Ovary (tissue), 9 donors: ENCODE data around the gene ZBTB7A. TPM values are rescaled to one million over a fixed set of nuclear protein-coding genes. Genes with fewer than 3 reads are reported as not detected.
A peak's percentile ranks its signal among the peaks of the same experiment; 100 is the strongest.

Experiments
- DNase-seq, 5 donors: peaks; one replicate each; pipeline ENCODE4 v3.0.0-alpha.2; 2019 to 2020
- H3K27ac ChIP-seq, 2 donors: fragments of 200-600 bp; one replicate each; pipeline versions ENCODE4 v1.5.1 to v1.8.0; 2019 to 2022
- H3K27me3 ChIP-seq: fragments of 200-600 bp; one replicate; pipeline ENCODE4 v1.8.0; 2022
- H3K36me3 ChIP-seq: fragments of 200-600 bp; sonication (generic); one replicate; pipeline ENCODE4 v1.5.1; 2019
- H3K4me1 ChIP-seq: one replicate; pipeline ENCODE4 v1.8.1; 2013; ENCODE audit warnings: mild to moderate bottlenecking, moderate library complexity; ENCODE audit not compliant: insufficient read depth
- H3K4me3 ChIP-seq: fragments of 200-600 bp; sonication (generic); one replicate; pipeline ENCODE4 v1.5.1; 2017
- H3K9me3 ChIP-seq, 2 donors: fragments of 200-600 bp in 1 of 2; sonication (generic) in 1 of 2; one replicate each; pipeline versions ENCODE4 v1.5.1 to v1.8.1; 2013 to 2019; ENCODE audit warnings: mild to moderate bottlenecking in 1 of 2, moderate library complexity in 1 of 2
- EP300 ChIP-seq: sonication (generic); formaldehyde crosslinking; IDR thresholded peaks from one replicate; pipeline ENCODE4 v1.6.1; 2017; ENCODE audit warnings: antibody characterized with exemption
- POLR2A ChIP-seq: fragments of 450-650 bp; IDR thresholded peaks from one replicate; pipeline ENCODE4 v1.6.1; 2017; ENCODE audit warnings: antibody characterized with exemption, mild to moderate bottlenecking, moderate library complexity
- WGBS, 3 donors: extraction: QIAGEN DNeasy Blood & Tissue Kit in 1 of 3; methylation state at CpG; one replicate each; pipeline versions ENCODE4 v1.1.5 to v1.1.7; 2013 to 2017; 5-methylcytosine and 5-hydroxymethylcytosine counted together
- intact Hi-C, 4 donors: fragments of 100-400 bp; cut with DNase I; formaldehyde crosslinking; loops; one replicate each; pipeline versions ENCODE4 v1.11.0 to v1.15.1; 2022 to 2023
- polyA plus RNA-seq, 2 donors: library from polyadenylated mRNA; stranded (reverse); fragments of 200-250 nt in 1 of 2; fragments of 350-450 nt in 1 of 2; fragmentation: Illumina TruSeq in 1 of 2; extraction: RNeasy Lipid Tissue Mini Kit (QIAGEN cat#74804) in 1 of 2; gene quantifications; one replicate each; pipeline ENCODE4 v1.2.3, GENCODE V29; 2013 to 2014
- total RNA-seq, 7 donors: library from RNA; depleted of rRNA in 2 of 7; stranded (reverse); fragments of >200 nt in 2 of 7; fragmentation: NEBNext Ultra II Directional in 3 of 7; extraction: Animal tissue kit (Norgen Biotek cat#: 25700) in 3 of 7; gene quantifications; one replicate each; pipeline versions ENCODE4 v1.1.0 to v1.2.4, GENCODE V29; 2016 to 2023
- TF ChIP-seq, protein P1 (sequence below), 3 donors: fragments of 450-650 bp in 2 of 3; fragments of 200-600 bp in 1 of 3; IDR thresholded peaks; one replicate each; pipeline versions ENCODE4 v1.5.1 to v1.8.0; 2016 to 2022; ENCODE audit warnings: antibody characterized with exemption in 3 of 3, mild to moderate bottlenecking in 1 of 3
- donor health status: DM: no; HTN: no; CAD: no; lungs with moderate emphysema.
- donor health status: DM: no; HTN: no; CAD: no.
- donor health status: Bipolar disorder and iron deficiency.
- donor health status: DM: yes; HTN: yes; CAD: no.
- donor health status: DM: no; HTN: no; CAD: no.
- donor health status: DM: yes; HTN: yes; CAD: no.

Gene ZBTB7A
- total and polyA plus RNA-seq, 9 donors, result 9.1 to 56.4 (median 38.5) TPM

DNA sequence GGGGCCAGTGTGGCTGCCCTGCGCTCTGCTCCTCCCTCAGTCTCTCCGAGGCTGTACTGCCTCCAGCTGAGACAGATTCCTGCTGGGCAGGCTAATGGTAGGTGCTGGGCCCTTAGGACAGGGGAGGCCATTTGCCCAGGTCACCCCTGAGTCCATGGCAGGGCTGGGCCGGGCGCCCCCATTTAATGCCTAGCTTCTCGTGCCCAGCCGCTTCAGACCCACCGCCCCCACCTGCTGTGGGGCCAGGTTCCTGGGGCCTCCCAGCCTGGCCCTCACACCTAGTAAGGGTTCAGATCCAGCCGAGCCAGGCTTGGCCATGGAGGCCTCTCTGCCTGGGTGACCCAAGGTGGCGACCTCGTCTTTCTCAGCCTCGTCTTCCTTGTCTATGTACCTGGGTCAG lies 41.4 kb downstream of the ZBTB7A start:
- intact Hi-C loops, result no loop called here
- Histone ChIP-seq H3K27me3 (no peaks in the 10 kb centered on the region), H3K4me3 (no peak overlapping the region), H3K36me3 (no peaks in the 10 kb centered on the region), H3K9me3 (no peaks in the 10 kb centered on the region), H3K4me1 (no peaks in the 10 kb centered on the region), H3K27ac (no peak overlapping the region)
- 67 to 70% (median 67%) methylated on average over 9 to 11 of the region's 11 CpGs for WGBS, 3 donors
- no peak for DNase-seq
- TF ChIP-seq EP300, result no peak
- TF ChIP-seq, protein P1, sequence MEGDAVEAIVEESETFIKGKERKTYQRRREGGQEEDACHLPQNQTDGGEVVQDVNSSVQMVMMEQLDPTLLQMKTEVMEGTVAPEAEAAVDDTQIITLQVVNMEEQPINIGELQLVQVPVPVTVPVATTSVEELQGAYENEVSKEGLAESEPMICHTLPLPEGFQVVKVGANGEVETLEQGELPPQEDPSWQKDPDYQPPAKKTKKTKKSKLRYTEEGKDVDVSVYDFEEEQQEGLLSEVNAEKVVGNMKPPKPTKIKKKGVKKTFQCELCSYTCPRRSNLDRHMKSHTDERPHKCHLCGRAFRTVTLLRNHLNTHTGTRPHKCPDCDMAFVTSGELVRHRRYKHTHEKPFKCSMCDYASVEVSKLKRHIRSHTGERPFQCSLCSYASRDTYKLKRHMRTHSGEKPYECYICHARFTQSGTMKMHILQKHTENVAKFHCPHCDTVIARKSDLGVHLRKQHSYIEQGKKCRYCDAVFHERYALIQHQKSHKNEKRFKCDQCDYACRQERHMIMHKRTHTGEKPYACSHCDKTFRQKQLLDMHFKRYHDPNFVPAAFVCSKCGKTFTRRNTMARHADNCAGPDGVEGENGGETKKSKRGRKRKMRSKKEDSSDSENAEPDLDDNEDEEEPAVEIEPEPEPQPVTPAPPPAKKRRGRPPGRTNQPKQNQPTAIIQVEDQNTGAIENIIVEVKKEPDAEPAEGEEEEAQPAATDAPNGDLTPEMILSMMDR (IDR thresholded peaks at IDR 0.05), result no peak
- TF ChIP-seq POLR2A, result no peak

DNA sequence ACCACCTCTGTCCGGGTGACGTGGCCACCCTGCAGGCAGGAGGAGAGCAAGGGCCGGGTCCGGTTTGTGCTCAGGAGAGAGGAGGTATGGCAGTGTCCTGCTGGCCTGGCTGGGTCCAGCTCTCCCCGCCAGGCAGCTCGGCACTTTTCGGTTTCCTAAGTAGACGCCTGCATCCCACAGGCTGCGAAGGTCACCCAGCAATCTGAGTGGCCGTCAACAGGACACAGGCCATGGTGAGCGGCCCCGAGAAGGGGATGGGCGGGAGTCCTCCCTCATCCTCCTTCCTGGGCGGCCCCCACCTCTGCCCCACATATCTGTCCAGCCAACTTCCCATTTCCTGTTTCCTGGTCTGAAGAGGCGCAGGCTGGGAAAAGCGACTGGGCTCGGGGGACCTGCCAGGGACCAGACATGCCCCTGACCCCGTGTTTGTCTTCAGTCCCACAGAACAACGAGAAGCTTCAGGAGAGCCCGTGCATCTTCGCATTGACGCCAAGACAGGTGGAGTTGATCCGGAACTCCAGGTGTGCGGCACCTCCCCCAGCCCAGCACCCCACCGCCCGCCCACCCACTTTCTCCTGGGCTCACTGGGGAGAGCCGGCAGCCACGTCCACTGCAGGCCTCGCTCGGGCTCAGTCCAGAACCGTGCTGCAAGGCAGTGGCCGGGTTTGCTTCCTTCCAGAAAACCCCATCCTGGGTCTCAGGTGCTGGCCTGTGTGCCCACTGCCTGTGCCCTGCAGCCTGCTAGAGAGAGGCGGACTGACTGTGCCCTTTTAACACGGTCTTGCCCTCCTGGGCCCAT lies 42.9 kb downstream of the ZBTB7A start:
- H3K36me3 ChIP-seq, result no peaks in the 10 kb centered on the region

DNA sequence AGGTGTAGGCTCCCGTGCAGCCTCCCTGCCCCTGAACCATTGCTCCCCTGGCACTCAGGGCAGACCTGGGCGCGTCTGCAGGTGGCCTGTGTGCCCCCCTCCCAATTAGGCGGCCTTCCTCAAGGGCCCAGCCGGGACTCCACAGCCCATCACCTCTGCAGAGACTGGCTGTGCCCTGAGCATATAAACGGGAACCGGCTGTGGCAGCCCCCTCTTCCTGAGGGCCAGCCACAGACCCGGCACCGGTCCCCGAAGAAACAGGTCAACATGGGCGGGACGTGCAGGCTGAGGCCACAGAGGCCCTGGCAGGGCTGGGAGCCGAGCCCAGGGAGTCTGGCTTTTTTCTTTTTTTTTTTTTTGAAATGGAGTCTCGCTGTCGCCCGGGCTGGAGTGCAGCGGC lies 47.1 kb downstream of the ZBTB7A start:
- Histone ChIP-seq H3K9me3 (no peaks in the 10 kb centered on the region), H3K36me3 (no peaks in the 10 kb centered on the region), H3K4me1 (peaks cover 7% of the 10 kb centered on the region), H3K27ac (no peak overlapping the region), H3K27me3 (no peaks in the 10 kb centered on the region), H3K4me3 (no peak overlapping the region)
- WGBS, 3 donors, result 69 to 76% (median 75%) methylated on average over 15 to 17 of the region's 17 CpGs
- TF ChIP-seq, protein P1 (IDR thresholded peaks at IDR 0.05), result no peak
- no peak for TF ChIP-seq POLR2A
- no peak for TF ChIP-seq EP300
- intact Hi-C loops, result loop anchor here in 1 of 4 donors (10.0 kb wide), 1 partner anchor 95 kb away; no protein-coding TSS in a partner anchor
- DNase-seq, result peak in 1 of 5 donors; percentile 23

More for the DNA sequence above, 42.9 kb downstream of the ZBTB7A start:
- no peak overlapping the region for H3K4me3 ChIP-seq
- H3K27ac ChIP-seq, result no peak overlapping the region
- WGBS, 3 donors, result 73 to 75% (median 73%) methylated on average over 34 of the region's 34 CpGs
- TF ChIP-seq EP300 (no peak), POLR2A (no peak)
- TF ChIP-seq, protein P1 (IDR thresholded peaks at IDR 0.05), result no peak
- H3K4me1 ChIP-seq, result no peaks in the 10 kb centered on the region
- intact Hi-C loops, result no loop called here
- H3K9me3 ChIP-seq, result no peaks in the 10 kb centered on the region
- DNase-seq, result peak in 1 of 5 donors; percentile 12
- H3K27me3 ChIP-seq, result no peaks in the 10 kb centered on the region

DNA sequence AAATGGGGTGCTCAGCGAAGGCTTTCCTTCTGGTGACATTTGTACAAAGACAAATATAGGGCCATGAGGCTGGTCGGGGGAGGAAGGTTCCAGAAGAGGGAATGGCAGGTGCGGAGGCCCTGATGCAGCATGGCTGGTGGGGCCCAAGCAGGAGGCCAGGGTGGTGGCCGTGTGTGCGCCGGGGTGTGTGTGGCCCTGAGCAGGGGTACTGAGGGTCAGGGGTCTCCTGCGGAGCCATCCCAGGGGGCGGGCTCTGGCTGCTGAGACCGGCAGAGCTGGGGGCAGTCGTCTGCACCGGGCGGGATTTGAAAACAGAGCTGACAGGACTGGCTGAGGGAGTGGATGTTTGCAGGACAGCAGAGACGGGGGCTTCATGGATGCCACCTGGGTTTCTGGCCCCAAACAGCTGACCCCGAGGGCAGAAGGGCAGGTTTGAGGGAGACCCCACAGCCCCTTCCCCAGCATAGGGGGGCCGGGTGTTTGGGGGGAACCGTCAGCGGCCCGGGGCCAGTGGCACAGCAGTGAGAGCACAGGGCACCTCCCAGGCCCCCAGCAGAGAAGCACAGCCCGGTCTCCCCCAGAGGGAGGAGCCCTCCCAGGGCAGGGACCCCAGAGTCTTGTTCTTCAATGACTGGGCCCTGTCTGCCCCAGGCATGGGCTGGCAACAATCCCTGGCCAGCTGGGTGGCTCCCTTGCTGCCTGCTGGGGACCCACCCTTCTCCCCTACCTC lies 47.8 kb downstream of the ZBTB7A start:
- no peak overlapping the region for H3K4me3 ChIP-seq
- no peaks in the 10 kb centered on the region for H3K36me3 ChIP-seq
- DNase-seq, result no peak
- H3K27ac ChIP-seq, result no peak overlapping the region
- H3K9me3 ChIP-seq, result no peaks in the 10 kb centered on the region
- intact Hi-C loops, result loop anchor here in 1 of 4 donors (10.0 kb wide), 1 partner anchor 96 kb away; no protein-coding TSS in a partner anchor
- 77 to 85% (median 80%) methylated on average over 19 of the region's 19 CpGs for WGBS, 3 donors
- H3K27me3 ChIP-seq, result no peaks in the 10 kb centered on the region
- H3K4me1 ChIP-seq, result peaks cover 7% of the 10 kb centered on the region
- no peak for TF ChIP-seq POLR2A
- TF ChIP-seq, protein P1 (IDR thresholded peaks at IDR 0.05), result no peak
